T follicular helper cell (primary cell): ENCODE data around the gene NEURL3.

Experiments
- DNase-seq: peaks from one replicate; pipeline ENCODE4 v3.0.0-alpha.2; 2020; ENCODE audit warnings: low read depth

The NEURL3 gene

DNA sequence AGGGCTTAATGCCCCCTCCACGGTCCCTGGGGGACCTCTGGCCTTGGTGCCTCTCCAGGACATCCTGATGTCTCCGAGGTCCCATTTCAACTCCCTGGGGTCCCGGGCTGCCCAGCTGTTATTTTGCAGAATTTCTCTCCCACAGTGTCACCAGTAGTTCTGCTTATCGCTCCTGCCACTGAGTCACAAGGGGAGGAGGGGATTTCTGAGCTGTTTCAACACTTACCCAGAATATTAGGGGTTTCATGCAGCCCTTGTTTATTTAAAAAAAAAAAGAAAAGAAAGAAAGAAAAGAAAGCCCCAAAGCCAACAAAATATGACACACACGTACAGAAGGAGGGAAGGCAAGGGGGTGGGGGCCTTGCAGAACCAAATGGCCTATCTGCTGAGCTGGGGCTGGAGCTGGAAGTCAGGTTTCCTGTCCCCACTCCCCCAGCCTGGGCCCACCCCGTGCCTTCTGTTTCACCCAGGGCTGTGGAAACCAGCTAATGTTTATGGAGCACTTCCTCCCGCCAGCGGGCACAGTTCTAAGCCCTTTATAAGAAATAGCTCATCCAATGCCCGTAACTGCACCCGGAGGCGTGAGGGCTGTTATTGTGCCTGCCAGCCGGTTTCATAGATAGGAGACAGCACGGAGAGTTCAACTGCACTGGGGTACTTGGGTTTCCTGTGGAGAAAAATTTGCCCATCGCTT is 23.0 kb upstream of the NEURL3 start:
- no peak for DNase-seq

DNA sequence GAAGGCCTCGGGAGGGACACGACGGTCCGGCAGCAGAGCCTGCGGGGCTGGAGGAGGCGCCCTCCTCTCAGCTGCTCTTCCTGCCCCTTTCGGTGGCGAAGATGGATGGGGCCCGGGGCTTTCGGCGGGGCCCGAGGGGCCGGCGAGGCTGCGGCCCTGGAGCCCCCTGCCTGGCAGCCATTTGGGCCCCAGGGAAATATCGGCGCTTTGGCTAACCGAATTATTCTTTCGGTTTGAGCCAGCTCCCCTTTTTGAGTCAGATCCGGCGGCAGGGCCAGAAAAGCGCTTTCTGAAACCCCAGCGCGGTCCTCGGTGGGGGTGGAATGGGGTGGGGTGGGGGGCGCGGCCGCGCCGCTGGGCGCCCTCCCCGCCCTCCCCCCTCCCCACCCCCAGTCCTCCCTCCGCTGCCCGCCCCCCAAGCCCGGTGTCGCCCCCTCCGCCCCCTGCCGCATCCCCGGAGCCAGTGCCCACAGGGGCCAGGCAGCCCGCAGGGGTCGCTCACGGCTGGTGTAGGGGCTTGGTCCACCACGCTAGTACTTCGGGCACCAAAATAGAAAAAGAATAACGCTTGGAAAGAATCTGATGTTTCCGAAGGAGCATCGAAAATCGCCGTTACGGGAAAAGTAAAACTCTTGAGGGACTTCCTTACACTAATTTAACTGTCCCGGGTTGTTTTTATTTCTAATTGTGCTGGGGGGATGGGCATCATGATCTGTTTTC is 22.3 kb upstream of the NEURL3 start:
- no peak for DNase-seq

DNA sequence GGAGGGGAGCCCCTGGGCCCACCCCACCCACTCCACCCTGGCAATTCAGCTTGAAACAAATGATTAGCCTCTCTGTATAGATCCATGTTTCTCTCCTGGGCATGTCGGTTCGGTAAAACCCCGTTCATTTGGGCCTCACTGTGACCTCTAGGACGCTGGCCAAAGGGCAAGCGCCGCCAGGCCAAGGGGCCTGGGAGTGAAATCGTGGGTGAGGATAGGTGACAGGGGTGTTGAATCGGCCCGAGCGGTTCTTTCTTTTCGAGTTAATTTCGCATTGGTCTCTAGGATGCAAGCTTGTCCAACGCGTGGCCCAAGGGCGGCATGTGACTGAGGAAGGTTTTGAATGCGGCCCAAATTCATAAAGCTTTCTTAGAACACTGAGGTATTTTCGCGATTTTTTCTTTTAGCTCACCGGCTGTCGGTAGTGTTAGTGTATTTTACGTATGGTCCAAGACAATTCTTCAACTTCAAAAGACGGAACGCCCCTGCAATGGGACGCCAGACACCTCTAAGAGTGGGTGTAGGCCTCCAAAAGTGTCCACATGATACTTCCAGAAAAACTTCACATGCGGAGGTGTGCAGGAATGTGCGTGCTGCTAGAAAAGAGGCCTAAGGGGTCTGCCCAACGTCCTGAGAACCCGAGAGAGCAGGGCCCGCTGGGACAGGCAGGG is 21.6 kb upstream of the NEURL3 start:
- DNase-seq, result no peak

DNA sequence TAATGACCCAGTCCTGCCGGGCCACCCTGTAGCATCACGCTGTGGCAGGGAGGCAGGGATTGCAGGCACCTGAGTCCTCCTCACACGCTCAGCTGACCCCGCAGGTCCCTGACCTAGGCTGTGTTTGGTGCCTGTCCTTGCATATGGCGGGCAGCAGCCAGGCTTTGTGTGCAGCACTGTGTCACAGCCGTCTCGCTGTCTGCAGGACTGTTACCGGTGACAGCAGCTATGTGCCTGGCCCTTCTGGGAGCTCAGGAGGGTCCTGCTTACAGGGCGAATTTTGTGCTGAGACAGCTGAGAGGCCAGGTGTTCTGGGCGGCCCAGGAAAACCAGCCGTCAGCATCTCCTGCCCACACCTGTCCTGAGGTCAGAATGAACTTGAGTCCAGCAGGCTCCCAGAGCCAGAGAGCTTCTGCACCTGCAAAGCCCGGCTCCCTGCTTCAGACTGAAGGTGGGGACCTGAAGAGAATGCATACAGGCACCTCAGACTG is 21.0 kb upstream of the NEURL3 start:
- no peak for DNase-seq

DNA sequence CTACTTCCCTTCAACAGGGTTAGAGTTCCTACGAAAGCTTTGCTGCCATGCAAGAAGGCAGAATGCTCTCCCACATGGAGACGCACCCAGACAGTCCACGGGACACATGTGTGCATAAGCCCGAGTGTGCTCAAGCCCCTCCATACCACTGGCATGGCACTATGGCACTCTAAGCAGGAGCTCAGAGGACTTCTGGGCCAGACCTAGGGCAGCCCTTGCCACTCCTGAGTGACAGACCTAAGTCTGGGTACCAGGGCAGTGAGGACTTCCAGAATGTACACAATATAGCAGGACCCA is 20.0 kb upstream of the NEURL3 start:
- DNase-seq, result no peak

DNA sequence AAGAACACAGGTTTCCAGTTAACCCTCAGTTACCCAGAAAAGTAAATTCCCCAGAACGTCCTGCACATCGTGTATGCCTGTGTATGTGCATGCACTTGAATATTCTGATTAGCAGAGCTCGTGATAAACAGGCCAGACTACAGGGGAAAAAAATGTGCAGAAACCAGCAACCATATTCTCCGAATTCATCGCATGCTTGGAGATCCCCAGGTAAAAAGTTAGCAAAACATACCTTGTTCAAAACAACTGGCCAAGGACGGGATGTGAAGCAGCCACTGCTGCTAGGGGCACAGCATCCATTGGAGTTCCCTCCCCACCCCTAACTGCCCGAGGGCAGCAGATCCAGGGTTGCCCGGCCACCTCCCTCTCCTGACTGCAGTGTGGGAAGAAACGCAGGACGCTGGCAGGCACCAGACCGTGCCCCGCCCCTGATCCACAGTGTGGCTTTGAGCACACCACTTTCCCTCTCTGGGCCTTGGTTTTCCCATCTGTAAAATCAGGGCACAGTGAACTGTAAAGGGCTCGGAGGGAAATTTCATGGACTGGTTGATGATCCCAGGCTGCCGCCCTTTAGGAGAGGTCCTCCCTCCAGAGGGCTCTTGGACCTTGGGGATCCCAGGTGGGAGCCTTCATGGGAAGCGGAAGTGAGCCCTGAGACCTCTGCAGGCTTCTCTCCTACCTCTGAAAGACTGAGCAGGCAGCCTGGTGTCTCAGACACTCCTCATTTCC is 19.5 kb upstream of the NEURL3 start:
- DNase-seq, result no peak

DNA sequence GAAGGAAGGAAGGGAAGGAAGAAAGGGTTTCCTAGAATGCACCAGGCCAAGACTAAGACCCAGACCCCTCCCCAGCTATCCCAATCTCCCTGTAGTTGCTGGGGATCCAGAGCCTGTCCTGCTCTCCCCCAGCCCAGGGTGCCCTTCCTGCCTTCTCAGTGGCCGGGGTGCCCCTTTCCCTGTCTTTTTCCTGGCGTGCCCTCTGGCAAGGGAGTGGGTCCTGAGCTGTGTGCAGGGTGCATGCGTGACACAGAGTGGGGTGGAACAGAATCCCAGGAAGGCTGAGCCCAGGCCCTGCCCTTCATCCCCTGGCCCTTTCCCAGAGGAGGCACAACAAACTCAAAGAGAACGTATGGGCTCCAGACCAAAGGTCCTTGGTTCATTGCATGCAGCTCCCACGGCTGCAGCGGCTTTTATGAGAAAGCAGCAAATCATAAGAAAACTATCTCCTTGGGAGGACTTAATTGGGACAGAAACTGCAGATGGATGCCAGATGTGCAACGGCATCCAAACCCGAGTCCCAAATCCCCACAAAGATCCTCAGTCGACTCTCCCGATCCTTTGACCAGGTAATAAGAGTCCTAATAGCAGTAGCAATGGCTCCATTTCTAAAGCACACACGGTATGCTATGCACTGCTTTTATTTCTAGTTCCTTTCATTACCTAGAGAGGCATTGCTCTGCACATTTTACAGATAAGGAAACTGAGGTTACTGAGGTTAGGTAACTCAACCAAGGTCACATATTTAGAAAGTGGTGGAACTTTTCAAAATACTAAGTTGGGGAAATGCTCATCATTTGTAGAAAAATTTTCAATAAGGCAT is 18.7 kb upstream of the NEURL3 start:
- DNase-seq, result no peak

DNA sequence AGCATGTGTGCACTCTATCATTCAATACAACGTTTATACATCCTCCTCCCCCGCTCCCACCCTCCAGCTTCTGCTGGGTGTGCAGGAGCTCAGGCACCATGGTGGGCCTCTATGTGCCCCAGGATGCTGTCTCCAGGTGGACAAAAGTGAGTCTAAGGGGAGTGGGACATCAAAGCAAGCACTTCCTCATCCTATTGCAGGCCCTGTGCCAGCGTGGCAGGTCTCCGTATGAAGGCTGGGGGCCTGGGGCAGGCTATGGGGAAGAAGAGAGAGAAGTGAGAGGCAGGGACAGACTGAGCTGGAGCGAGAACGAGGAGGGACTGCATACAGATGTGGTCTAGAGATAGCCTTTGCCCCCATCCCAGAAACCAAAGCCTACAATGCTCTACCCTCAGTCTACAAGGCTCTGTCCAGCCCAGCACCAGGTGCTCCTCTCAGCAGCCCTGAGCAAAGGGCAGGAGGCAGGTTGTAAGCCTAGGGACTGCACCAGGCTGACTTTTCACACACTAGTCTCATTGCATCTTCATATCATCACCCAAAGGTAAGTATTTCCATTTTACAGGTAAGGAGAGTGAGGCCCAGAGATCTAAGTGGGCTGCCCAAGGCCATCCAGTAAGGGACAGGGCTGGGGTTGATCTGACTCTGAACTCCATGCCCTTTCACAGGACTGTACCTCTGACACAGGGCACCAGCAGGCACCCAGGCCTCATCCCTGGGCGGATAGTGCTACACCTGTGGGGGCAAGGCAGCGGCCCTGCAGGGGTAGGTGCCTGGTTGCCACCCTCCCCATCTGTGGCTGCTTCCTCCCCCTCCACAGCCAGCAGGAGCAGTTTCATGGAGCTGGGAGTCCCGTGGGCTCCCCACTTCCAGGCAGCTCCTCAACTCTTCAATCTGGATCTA is 17.4 kb upstream of the NEURL3 start:
- no peak for DNase-seq

DNA sequence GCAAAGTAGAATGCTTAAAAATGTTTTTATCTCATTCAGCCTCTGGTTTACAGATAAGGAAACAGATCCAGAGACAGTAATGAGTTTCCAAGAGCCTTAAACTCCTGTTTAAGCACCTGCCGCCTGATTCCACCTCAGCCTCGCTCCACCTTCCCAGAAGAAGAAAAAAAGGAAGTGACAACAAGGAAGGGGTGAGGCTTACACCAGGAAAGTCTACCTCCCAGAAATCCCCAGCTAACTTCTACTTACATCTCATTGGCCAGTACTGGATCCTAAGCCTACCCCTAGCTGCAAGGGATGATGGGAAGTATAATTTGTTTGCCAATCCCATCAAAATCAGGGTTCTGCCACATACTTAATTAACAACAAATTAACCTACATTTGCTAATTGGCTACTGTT is 16.1 kb upstream of the NEURL3 start:
- no peak for DNase-seq

DNA sequence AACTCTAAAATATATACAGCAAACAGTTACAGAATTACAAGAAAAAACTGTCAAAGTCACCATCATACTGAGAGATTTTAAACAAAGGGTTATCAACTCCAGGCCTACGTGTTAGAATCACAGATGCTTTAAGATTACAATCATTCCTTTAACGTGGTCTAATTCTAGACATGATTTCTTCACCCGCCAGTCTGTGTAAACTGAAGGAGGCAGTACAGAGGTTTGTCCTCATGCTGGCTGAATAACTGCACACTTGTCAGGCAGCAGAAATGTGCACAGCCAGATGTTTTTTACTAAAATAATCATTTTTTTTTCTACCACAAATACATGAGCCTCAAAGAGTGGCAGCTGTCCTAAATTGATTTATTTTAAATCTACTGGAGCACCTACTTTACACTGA is 15.5 kb upstream of the NEURL3 start:
- no peak for DNase-seq

DNA sequence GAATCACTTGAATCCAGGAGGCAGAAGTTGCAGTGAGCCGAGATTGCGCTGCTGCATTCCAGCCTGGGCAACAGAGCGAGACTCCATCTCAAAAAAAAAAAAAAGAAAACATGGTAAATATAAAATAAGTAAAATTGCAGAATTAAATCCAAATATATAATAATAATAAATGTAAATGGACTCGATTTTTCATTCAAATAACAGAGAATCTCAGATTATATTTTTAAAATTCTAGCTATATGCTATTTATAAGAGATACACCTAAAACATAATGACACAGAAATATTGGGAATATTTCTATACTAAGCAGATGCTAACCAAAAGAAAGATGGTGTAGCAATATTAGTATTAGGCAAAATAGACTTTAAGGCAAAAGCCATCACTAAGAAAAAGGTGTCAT is 15.1 kb upstream of the NEURL3 start:
- DNase-seq, result no peak

DNA sequence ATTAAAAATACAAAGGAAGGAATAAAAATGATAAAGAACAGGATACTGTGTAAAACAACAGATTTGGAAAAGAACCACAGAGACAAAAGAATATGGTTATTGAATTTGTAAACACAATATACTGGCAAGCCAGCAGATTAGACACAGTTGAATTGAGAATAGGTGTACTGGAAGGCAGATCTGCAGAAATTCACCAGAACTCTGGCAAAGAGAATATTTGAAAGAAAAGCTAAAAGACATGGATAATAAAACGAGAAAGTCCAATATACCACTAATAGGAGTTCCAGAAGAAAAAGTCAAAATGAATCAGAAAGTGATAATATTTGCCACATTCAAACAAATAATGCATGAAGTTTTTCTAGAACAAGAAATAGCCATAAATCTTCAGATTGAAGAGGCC is 11.9 kb upstream of the NEURL3 start:
- DNase-seq, result no peak

DNA sequence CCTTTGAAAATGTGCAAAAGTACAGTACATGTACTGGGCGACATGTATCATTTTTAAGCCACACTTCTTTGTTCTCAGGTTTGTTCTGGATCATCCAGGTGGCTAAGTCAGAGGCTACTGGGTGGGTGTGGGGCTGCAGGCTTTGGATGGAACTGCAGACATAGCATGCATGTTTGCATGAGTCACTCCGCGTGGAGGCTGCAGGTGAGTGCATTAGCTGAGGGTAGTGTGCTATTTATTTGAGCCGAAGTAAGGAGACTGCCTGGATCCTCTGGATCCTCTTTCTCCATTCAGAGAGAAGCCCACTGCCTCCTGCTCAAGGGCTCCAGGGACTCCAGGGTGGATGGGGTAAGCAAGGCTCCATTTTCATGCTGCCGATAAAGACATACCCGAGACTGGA is 9.4 kb upstream of the NEURL3 start:
- no peak for DNase-seq

DNA sequence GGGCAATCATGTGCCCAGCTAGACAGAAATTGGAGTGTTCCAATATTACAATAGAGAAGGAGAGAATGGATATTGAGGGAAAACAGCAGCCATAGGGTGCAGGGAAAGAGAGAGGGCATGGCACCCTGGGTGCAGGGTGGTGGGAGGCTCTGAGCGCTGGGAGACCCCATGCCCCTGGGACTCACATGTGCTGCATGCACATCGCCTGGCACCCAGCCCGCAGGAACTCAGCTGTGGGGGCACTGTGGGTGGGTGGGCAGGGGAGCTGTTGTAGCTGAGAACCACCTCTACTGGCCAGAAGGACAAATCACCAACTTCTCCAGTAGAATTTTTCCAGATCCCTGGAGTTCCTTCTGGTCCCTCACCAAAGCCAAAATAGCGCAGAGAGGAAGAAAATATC is 7.2 kb upstream of the NEURL3 start:
- no peak for DNase-seq

DNA sequence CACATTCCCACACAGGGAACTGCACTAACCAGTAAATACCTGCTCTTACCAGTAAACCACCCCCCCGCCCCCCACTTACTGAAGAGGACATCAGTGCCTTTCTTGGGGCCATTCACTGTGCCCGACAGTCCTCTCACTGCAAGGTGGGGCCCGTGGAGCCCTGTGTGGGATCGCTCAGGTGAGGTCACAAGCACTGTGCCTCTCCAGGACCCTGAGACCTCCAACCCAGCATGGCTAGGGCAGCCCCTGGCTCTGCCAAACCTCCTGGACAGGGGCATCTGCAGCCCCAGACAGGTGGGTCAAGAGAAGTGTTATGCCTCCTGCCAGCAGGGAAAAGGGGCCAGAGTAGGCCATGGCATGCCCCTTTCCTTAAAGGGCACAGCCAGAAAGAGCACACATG is 6.7 kb upstream of the NEURL3 start:
- DNase-seq, result no peak

DNA sequence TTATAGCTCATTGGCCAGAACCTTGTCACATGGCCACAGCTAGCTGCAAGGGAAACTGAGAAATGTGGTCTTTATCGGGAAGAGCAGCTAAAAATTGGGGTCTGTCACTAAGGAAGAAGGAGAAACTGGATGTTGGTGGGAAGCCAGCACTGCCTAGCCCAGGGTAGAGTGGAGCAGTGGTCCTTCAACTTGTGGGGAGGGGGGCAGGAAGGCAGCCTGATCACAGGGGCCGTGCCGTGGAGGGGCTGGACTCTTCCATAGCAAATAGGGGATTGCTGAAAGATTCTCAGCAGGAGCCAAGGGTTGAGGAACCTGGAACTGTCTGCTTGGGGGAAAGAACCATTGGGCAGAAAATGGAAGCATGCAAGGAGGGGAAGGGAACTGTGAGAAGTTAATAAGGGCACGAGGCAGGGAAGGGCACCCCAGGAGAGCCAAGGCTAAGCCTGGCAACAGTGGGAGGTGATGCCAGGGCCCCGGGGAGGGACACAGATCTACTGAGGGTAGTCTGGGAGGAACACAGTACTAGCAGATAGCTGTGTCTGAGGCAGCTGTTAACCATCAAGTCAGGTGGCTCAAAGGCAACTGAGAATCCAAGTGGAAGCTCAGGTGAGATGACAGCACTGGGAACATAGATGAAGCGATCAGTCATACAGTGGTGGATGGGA is 5.9 kb upstream of the NEURL3 start:
- DNase-seq, result no peak

DNA sequence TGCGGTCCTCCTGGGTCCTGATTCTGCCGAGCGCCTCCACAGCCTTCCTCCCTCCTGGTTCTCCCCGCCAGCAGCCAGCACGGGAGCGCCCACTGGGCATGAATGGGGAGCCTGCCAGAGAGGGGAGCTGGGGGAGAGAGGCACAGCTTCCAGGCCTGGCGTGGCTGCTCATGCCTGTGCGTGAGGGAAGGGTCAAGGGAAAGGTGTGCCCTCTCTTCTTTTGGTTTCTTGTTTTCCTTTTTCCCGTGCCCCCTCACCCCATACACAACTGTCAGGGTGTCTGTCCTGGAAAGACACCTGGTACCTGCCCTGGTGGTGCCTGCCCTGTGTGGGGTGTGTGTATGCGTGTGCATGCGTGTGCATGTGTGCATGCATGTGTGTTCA is 4.7 kb upstream of the NEURL3 start:
- no peak for DNase-seq

DNA sequence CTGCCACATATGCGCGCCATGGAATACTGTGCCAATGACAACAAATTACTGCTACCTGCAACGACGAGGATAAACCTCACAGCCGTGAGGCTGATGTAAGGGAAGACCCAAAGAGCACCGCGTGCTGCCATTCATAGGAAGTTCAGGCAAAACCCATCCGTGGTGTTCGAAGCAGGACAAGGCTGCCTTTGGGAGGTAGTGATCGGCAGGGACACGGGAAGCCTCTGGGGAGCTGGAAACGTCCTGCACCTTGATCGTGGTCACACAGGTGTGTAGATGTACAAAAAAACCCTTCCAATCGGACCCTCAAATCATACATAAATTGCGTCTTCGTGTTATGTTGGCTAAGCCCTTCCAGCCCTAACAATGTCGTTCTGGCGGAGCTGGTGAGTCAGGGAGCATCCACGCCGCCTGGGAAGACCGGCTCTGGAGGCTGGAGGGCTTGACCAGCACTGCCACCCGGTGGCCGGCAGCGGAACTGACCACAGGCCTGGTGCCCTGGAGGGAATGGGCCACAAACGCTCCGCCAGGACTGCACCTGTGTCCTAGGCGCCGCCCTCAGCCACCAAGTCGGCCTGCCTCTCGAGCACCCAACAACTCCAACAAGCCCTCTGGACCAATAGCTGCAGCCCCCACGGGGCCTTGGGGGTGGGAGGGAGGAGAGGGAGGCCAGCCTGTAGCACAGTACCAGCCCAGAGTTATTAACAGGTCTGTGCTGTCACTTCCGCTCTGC is 4.1 kb upstream of the NEURL3 start:
- DNase-seq, result no peak

DNA sequence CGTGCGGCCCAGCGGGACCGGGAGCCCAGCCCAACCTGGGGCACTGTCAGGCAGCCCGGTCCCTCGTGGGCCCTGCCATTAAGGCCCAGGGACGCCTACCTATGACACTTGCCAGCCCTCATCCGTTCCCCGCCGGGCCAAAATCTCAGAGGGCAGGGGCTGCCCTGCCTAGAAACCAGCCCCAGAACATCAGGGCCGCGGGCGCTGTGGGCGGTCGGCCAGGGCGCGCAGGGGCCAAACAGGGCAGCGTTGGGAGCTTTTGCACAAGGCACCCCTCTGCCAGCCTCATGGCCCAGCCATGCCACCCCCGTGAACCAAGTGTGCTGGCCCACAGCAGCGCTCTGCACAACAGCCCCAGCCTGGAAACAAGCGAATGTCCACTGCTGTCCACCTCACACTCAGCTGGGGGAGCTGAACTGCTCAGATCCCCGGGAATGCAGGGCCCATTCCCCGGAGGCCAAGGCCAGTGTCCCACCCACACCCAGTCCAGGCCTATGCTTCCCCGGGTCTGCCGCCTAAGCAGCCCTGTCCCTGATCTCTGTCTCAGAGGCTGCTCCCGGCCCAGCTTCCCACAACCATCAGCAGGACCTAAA is 3.5 kb upstream of the NEURL3 start:
- DNase-seq, result no peak
